HL-60 (cell line): ENCODE measurements around the gene DYNC1H1.

Source experiments
- DNase-seq, 2 experiments: peaks; one replicate each; pipeline ENCODE4 v3.0.0-alpha.2; 2010 to 2020; ENCODE audit warnings: low read depth in 1 of 2, low spot score in 1 of 2
- H3K27ac ChIP-seq: fragments of 250-450 bp; sonication (Bioruptor Pico); replicated peaks from 2 replicates; pipeline ENCODE4 v1.5.1; 2020; ENCODE audit warnings: mild to moderate bottlenecking, moderate library complexity
- H3K27me3 ChIP-seq: fragments of 250-450 bp; sonication (Bioruptor Pico); 2 replicates; pipeline ENCODE4 v1.5.1; 2021; ENCODE audit warnings: mild to moderate bottlenecking, moderate library complexity; ENCODE audit not compliant: insufficient read depth, poor library complexity, severe bottlenecking
- H3K4me3 ChIP-seq: replicated peaks from 2 replicates; pipeline ENCODE4 v1.5.1; 2011; ENCODE audit warnings: mild to moderate bottlenecking, control low read depth, low read length; ENCODE audit not compliant: insufficient read depth
- GABPA ChIP-seq: IDR thresholded peaks from 2 replicates; pipeline ENCODE4 v1.6.1; 2012; ENCODE audit warnings: low read depth
- POLR2AphosphoS5 ChIP-seq: IDR thresholded peaks from 2 replicates; pipeline ENCODE4 v1.6.1; 2012; ENCODE audit warnings: low read depth
- SPI1 ChIP-seq: IDR thresholded peaks from 2 replicates; pipeline ENCODE4 v1.6.1; 2012; ENCODE audit warnings: low read depth, mild to moderate bottlenecking, borderline replicate concordance
- TF ChIP-seq, protein P1 (sequence below): IDR thresholded peaks from 2 replicates; pipeline ENCODE4 v1.6.1; 2012; ENCODE audit warnings: low read depth; ENCODE audit not compliant: insufficient replicate concordance
- TF ChIP-seq, protein P2 (sequence below): IDR thresholded peaks from one replicate; pipeline ENCODE4 v1.5.1; 2011; ENCODE audit warnings: low read length, control low read depth, inconsistent platforms; ENCODE audit not compliant: insufficient read depth

The DYNC1H1 gene

DNA sequence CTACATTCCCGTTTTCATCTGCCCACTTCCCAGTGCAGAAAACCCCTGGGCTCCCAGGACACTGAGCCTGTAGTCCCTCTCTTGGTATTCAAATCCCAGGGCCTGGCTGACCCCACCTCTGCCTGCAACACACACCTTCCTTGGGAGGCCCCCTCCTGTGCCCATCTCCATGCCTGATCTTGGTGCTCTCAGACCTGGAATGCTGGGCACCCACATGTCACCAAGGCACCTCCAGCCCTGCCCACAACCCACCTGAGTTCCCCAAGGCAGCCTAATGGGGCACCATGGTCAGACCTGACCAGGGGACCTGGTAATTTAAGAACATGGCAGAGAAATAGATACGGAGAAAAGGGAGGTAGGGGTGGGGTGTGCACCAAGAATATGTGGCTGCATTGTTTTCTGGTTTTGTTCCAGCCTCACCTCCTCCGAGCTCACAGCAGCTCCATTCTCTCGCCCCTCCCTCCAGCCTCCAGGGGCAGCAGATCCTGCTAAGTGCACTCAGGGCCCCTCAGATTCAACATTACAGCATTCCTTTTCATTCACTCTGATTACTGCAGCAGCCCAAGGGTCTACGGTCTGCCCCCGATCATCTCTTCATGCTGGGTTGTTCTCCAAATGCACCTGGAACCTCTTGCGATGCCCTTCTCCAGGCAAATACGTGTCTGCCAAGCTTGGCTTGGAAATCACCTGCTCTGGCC is 131.6 kb downstream of the DYNC1H1 start:
- TF ChIP-seq SPI1, result no peak
- no peak for TF ChIP-seq POLR2AphosphoS5
- TF ChIP-seq, protein P1, sequence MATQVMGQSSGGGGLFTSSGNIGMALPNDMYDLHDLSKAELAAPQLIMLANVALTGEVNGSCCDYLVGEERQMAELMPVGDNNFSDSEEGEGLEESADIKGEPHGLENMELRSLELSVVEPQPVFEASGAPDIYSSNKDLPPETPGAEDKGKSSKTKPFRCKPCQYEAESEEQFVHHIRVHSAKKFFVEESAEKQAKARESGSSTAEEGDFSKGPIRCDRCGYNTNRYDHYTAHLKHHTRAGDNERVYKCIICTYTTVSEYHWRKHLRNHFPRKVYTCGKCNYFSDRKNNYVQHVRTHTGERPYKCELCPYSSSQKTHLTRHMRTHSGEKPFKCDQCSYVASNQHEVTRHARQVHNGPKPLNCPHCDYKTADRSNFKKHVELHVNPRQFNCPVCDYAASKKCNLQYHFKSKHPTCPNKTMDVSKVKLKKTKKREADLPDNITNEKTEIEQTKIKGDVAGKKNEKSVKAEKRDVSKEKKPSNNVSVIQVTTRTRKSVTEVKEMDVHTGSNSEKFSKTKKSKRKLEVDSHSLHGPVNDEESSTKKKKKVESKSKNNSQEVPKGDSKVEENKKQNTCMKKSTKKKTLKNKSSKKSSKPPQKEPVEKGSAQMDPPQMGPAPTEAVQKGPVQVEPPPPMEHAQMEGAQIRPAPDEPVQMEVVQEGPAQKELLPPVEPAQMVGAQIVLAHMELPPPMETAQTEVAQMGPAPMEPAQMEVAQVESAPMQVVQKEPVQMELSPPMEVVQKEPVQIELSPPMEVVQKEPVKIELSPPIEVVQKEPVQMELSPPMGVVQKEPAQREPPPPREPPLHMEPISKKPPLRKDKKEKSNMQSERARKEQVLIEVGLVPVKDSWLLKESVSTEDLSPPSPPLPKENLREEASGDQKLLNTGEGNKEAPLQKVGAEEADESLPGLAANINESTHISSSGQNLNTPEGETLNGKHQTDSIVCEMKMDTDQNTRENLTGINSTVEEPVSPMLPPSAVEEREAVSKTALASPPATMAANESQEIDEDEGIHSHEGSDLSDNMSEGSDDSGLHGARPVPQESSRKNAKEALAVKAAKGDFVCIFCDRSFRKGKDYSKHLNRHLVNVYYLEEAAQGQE, result no peak
- TF ChIP-seq GABPA, result no peak
- TF ChIP-seq, protein P2, sequence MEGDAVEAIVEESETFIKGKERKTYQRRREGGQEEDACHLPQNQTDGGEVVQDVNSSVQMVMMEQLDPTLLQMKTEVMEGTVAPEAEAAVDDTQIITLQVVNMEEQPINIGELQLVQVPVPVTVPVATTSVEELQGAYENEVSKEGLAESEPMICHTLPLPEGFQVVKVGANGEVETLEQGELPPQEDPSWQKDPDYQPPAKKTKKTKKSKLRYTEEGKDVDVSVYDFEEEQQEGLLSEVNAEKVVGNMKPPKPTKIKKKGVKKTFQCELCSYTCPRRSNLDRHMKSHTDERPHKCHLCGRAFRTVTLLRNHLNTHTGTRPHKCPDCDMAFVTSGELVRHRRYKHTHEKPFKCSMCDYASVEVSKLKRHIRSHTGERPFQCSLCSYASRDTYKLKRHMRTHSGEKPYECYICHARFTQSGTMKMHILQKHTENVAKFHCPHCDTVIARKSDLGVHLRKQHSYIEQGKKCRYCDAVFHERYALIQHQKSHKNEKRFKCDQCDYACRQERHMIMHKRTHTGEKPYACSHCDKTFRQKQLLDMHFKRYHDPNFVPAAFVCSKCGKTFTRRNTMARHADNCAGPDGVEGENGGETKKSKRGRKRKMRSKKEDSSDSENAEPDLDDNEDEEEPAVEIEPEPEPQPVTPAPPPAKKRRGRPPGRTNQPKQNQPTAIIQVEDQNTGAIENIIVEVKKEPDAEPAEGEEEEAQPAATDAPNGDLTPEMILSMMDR, result no peak
- no peak for DNase-seq
- no peak overlapping the region for H3K27ac ChIP-seq
- H3K4me3 ChIP-seq, result no peak overlapping the region
- no peaks in the 10 kb centered on the region for H3K27me3 ChIP-seq

DNA sequence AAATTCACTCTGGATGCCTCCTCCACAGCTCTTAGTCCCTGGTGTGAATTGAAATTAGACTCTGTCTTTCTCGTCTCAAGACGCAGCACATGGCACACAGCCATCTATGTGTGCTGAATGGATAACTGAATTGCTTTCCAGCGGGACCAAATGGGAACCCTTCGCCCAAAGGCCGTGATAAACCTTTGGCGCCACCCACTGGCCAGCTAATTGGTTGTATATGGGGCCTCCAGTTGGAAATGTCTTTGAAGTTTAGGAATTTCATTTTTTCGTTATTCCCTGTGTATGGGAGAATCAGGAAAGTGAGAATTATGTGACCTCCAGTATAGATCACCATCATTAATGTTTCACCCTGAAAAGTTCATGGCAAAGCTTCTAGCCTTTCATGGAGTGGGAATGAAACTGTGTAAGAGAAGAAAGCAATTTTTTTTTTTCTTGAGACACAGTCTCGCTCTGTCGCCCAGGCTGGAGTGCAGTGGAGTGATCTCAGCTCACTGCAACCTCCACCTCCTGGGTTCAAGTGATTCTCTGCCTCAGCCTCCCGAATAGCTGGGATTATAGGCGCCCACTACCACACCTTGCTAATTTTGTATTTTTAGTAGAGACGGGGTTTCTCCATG is 132.3 kb downstream of the DYNC1H1 start:
- TF ChIP-seq, protein P1, result no peak
- TF ChIP-seq, protein P2, result peak; percentile 62
- TF ChIP-seq POLR2AphosphoS5 (no peak), SPI1 (no peak), GABPA (no peak)
- Histone ChIP-seq H3K27me3 (no peaks in the 10 kb centered on the region), H3K27ac (no peak overlapping the region), H3K4me3 (no peak overlapping the region)
- peak in 1 of 2 experiments; percentile 65 for DNase-seq

DNA sequence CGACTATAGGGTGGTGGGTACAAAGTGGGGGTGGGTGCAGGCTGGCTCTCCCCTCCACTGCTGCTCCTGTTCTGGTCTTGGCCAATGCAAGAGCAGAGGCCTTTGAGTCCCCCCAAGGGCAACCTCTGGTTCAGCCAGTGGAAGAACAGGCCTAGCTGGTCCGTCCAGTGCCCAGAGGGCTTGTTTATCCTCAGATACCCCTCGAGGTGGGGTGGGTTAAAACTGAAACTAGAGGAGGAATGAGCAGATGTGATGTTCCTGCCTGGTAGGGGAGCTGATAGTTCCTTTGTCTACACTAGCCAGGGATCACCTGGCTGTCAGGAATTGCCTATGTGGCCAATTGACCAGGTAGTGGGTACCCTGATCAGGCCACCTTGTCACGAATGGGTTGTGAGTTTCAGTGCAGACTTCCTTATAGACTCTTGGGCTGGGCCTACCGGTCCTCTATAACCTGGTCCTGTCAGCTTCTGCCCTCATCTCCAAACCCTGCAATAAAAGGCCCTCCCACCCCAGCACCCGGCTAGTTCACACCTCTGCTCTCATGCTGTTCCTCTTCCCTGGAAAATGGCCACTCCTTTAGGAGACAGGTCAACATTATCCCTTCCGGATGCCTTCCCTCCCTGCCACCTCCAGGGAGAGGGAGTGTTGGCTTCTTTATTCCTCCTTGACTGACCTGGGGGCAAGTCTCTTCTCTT is 133.2 kb downstream of the DYNC1H1 start:
- Histone ChIP-seq H3K4me3 (no peak overlapping the region), H3K27me3 (no peaks in the 10 kb centered on the region), H3K27ac (no peak overlapping the region)
- TF ChIP-seq, protein P1, result no peak
- TF ChIP-seq SPI1 (no peak), GABPA (no peak), POLR2AphosphoS5 (no peak)
- TF ChIP-seq, protein P2, result no peak
- no peak for DNase-seq
